Vagina (tissue), 2 donors: ENCODE results near the gene FRMD4A. TPM values are rescaled to one million over a fixed set of nuclear protein-coding genes. Genes with fewer than 3 reads are reported as not detected.

Experiments used
- DNase-seq, 2 donors: peaks; one replicate each; pipeline ENCODE4 v3.0.0-alpha.2; 2017; ENCODE audit errors: extremely low spot score in 2 of 2
- H3K27ac ChIP-seq: fragments of 200-600 bp; sonication (generic); one replicate; pipeline ENCODE4 v1.5.1; 2019
- H3K27me3 ChIP-seq: fragments of 200-600 bp; sonication (generic); one replicate; pipeline ENCODE4 v1.5.1; 2019
- H3K36me3 ChIP-seq, 2 donors: fragments of 200-600 bp; sonication (generic); one replicate each; pipeline ENCODE4 v1.5.1; 2017 to 2019
- H3K4me1 ChIP-seq: fragments of 200-600 bp; sonication (generic); one replicate; pipeline ENCODE4 v1.5.1; 2019
- H3K4me3 ChIP-seq, 2 donors: fragments of 200-600 bp; sonication (generic); 1 replicate in 1 of 2; 2 replicates in 1 of 2; pipeline ENCODE4 v1.5.1; 2016 to 2019
- H3K9me3 ChIP-seq: fragments of 200-600 bp; sonication (generic); one replicate; pipeline ENCODE4 v1.5.1; 2019
- POLR2A ChIP-seq, 2 donors: fragments of 450-650 bp; IDR thresholded peaks; one replicate each; pipeline ENCODE4 v1.6.1; 2017; ENCODE audit warnings: antibody characterized with exemption in 2 of 2, mild to moderate bottlenecking in 2 of 2, moderate library complexity in 2 of 2
- POLR2AphosphoS5 ChIP-seq, 2 donors: sonication (generic); formaldehyde crosslinking; IDR thresholded peaks; one replicate each; pipeline ENCODE4 v1.9.0; 2017; ENCODE audit warnings: antibody characterized with exemption in 2 of 2, mild to moderate bottlenecking in 2 of 2, low read depth in 1 of 2; ENCODE audit not compliant: insufficient read depth in 1 of 2
- intact Hi-C: fragments of 100-400 bp; cut with DNase I; formaldehyde crosslinking; loops from one replicate; pipeline ENCODE4 v1.15.1; 2023
- total RNA-seq: library from RNA; depleted of rRNA; stranded (reverse); fragments of >200 nt; gene quantifications from one replicate; pipeline ENCODE4 v1.2.3, GENCODE V29; 2016
- TF ChIP-seq, protein P1 (sequence below), 3 experiments: fragments of 450-650 bp in 2 of 3; fragments of 200-600 bp in 1 of 3; sonication (generic) in 1 of 3; IDR thresholded peaks; one replicate each; pipeline ENCODE4 v1.5.1; 2017 to 2019; ENCODE audit warnings: antibody characterized with exemption in 3 of 3, mild to moderate bottlenecking in 2 of 3, moderate library complexity in 2 of 3

FRMD4A gene
- total RNA-seq, 1 donor from 2014 or later = 24.8 TPM

DNA sequence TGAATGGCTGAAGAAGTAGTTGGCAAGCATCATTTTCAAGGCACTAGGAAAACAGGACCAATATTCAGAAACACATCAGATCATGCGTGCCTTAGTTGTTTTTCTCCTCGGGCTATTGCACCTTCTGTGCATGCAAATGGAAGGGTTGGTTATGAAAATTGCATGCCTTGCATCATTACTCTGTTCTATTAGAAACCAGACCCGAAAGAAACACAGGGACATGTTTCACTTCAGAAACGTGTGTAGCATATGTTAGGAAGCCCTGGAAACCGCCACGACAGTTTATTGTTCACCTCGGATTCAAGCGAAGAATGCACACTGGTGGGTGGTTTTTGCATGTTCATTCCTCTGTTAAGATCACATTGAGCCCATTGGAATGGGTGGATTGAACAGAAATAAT, 214.7 kb downstream of the FRMD4A start:
- H3K4me3 ChIP-seq = no peak overlapping the region
- no peaks in the 10 kb centered on the region for H3K4me1 ChIP-seq
- no peak overlapping the region for H3K27ac ChIP-seq
- no peaks in the 10 kb centered on the region for H3K9me3 ChIP-seq
- intact Hi-C loops = no loop called here
- TF ChIP-seq POLR2AphosphoS5 (IDR thresholded peaks at IDR 0.05; ENCODE audit: insufficient read depth in 1 of 2, low read depth in 1 of 2) = no peak
- TF ChIP-seq, protein P1, sequence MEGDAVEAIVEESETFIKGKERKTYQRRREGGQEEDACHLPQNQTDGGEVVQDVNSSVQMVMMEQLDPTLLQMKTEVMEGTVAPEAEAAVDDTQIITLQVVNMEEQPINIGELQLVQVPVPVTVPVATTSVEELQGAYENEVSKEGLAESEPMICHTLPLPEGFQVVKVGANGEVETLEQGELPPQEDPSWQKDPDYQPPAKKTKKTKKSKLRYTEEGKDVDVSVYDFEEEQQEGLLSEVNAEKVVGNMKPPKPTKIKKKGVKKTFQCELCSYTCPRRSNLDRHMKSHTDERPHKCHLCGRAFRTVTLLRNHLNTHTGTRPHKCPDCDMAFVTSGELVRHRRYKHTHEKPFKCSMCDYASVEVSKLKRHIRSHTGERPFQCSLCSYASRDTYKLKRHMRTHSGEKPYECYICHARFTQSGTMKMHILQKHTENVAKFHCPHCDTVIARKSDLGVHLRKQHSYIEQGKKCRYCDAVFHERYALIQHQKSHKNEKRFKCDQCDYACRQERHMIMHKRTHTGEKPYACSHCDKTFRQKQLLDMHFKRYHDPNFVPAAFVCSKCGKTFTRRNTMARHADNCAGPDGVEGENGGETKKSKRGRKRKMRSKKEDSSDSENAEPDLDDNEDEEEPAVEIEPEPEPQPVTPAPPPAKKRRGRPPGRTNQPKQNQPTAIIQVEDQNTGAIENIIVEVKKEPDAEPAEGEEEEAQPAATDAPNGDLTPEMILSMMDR (IDR thresholded peaks at IDR 0.05) = no peak
- no peak for TF ChIP-seq POLR2A (IDR thresholded peaks at IDR 0.05)
- H3K27me3 ChIP-seq = no peaks in the 10 kb centered on the region
- DNase-seq = peak in 1 of 2 donors; percentile 29
- H3K36me3 ChIP-seq = no peaks in the 10 kb centered on the region

DNA sequence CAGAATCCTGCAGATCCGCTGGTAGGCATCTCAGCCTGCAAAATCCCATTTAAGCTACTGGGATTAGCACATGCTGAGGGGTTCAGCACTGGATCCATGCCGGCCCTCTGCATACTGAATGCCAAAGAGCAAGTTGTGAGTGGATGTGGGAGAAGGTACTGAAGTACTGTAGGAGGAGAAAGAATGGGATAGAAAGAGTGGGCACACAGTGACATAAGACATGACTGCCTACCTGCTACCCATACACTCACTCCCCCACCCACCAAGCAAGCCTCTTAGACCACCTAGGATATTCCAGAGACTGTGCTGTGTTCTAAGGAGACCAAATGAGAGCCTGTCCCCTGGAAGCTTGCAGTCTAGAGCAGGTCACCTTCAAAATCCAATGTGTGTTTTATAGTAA, 215.9 kb downstream of the FRMD4A start:
- H3K4me1 ChIP-seq = no peaks in the 10 kb centered on the region
- no peak overlapping the region for H3K27ac ChIP-seq
- no peak for DNase-seq
- no peaks in the 10 kb centered on the region for H3K9me3 ChIP-seq
- intact Hi-C loops = no loop called here
- no peaks in the 10 kb centered on the region for H3K27me3 ChIP-seq
- no peak overlapping the region for H3K4me3 ChIP-seq
- H3K36me3 ChIP-seq = no peaks in the 10 kb centered on the region
- TF ChIP-seq POLR2A (IDR thresholded peaks at IDR 0.05) (no peak), POLR2AphosphoS5 (IDR thresholded peaks at IDR 0.05; ENCODE audit: insufficient read depth in 1 of 2, low read depth in 1 of 2) (no peak)
- TF ChIP-seq, protein P1 (IDR thresholded peaks at IDR 0.05) = no peak

DNA sequence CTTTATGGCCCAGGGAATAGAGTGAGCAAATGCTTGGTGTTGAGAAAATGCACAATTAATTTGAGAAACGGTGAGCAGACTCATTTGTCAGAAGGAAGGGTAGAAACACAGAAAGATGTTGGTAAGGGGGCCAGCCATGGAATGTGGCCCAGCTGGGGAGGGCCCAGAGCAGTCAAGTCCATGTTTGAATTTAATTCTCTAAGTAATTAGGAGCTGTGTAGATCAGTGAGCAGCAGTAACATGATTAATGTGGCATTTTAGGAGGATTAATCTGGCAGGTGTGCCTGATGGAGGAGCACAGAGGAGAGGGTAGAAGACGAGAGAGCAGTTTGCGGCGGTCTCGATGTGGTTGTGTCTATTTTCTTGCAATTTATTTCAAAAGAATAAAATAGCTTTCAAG, 218.7 kb downstream of the FRMD4A start:
- H3K9me3 ChIP-seq = no peaks in the 10 kb centered on the region
- H3K4me3 ChIP-seq = no peak overlapping the region
- no peaks in the 10 kb centered on the region for H3K36me3 ChIP-seq
- no peaks in the 10 kb centered on the region for H3K27me3 ChIP-seq
- no peak overlapping the region for H3K27ac ChIP-seq
- no peaks in the 10 kb centered on the region for H3K4me1 ChIP-seq
- intact Hi-C loops = no loop called here
- peak in 1 of 2 donors; percentile 32 for DNase-seq
- TF ChIP-seq, protein P1 (IDR thresholded peaks at IDR 0.05) = no peak
- TF ChIP-seq POLR2AphosphoS5 (IDR thresholded peaks at IDR 0.05; ENCODE audit: insufficient read depth in 1 of 2, low read depth in 1 of 2) (no peak), POLR2A (IDR thresholded peaks at IDR 0.05) (no peak)

DNA sequence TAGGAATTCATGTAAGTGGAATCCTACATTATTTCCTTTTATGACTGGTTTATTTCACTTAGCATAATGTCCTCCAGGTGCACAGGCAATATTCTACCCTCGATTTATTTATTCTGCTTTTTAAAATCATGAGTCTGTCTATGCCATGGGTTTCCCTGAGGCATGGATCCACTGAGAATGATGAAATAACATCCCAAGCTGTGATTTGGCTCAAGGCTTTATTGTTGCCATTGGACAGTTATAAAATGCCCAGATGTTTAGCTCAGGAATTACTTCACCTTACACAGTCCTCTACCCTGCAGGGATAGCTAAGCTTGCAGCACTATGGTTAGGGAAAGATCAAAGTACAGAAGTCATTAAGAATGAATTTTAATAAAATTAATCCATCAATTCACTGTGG, 219.5 kb downstream of the FRMD4A start:
- Histone ChIP-seq H3K4me1 (no peaks in the 10 kb centered on the region), H3K27ac (no peak overlapping the region), H3K4me3 (no peak overlapping the region), H3K27me3 (no peaks in the 10 kb centered on the region), H3K9me3 (no peaks in the 10 kb centered on the region), H3K36me3 (no peaks in the 10 kb centered on the region)
- TF ChIP-seq POLR2AphosphoS5 (IDR thresholded peaks at IDR 0.05; ENCODE audit: insufficient read depth in 1 of 2, low read depth in 1 of 2) (no peak), POLR2A (IDR thresholded peaks at IDR 0.05) (no peak)
- TF ChIP-seq, protein P1 (IDR thresholded peaks at IDR 0.05) = no peak
- intact Hi-C loops = no loop called here
- DNase-seq = no peak

DNA sequence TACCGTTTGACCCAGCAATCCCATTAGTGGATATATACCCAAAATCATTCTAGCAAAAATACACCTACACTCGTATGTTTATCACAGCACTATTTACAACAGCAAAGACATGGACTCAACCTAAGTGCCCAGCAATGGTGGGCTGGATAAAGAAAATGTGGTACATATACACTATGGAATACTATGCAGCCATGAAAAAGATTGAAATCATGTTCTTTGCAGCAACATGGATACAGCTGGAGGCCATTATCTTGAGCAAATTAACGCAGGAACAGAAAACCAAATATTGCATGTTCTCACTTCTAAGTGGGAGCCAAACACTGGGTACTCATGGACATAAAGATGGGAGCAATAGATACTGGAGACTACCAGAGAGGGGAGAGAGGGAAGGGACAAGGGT, 223.9 kb downstream of the FRMD4A start:
- H3K27me3 ChIP-seq = no peaks in the 10 kb centered on the region
- no peaks in the 10 kb centered on the region for H3K4me1 ChIP-seq
- no peak overlapping the region for H3K4me3 ChIP-seq
- DNase-seq = no peak
- no peak for TF ChIP-seq POLR2AphosphoS5 (IDR thresholded peaks at IDR 0.05; ENCODE audit: insufficient read depth in 1 of 2, low read depth in 1 of 2)
- TF ChIP-seq, protein P1 (IDR thresholded peaks at IDR 0.05) = no peak
- no peak for TF ChIP-seq POLR2A (IDR thresholded peaks at IDR 0.05)
- no peak overlapping the region for H3K27ac ChIP-seq
- no peaks in the 10 kb centered on the region for H3K36me3 ChIP-seq
- intact Hi-C loops = no loop called here
- no peaks in the 10 kb centered on the region for H3K9me3 ChIP-seq
